MCF 10A (cell line): ENCODE data around the gene KRABD2. TPM values are rescaled to one million over a fixed set of nuclear protein-coding genes. Genes with fewer than 3 reads are reported as not detected.

Experiments
- BruUV-seq: library from RNA; stranded (reverse); fragments of 400-500 nt; replicated peaks from 2 replicates; lab custom pipeline; 2021; lab: Mats Ljungman, UMichigan
- CTCF ChIA-PET: fragments of 300-600 bp; sonication (Branson Sonifier 250); formaldehyde crosslinking; extraction: SDS; loops from one replicate; lab custom pipeline; 2021; ENCODE audit warnings: antibody characterized with exemption, inconsistent platforms; lab: Yijun Ruan, JAX
- POLR2A ChIA-PET: fragments of 300-600, 350-650 bp; sonication (Branson Sonifier 250); formaldehyde crosslinking; extraction: SDS; loops from one replicate; lab custom pipeline; 2020; ENCODE audit warnings: antibody characterized with exemption, inconsistent platforms; lab: Yijun Ruan, JAX
- DNase-seq: peaks from one replicate; pipeline ENCODE4 v3.0.0-alpha.2; 2018; ENCODE audit not compliant: unreplicated experiment
- H3K27ac Mint-ChIP-seq: one replicate; pipeline ENCODE4 v1.8.0; 2022; ENCODE audit warnings: mild to moderate bottlenecking, low read depth, mixed read lengths; ENCODE audit not compliant: unreplicated experiment
- H3K27me3 Mint-ChIP-seq: one replicate; pipeline ENCODE4 v1.8.0; 2022; ENCODE audit warnings: mixed read lengths; ENCODE audit not compliant: insufficient read depth, unreplicated experiment
- H3K36me3 Mint-ChIP-seq: one replicate; pipeline ENCODE4 v1.8.0; 2022; ENCODE audit warnings: mild to moderate bottlenecking, moderate library complexity, mixed read lengths; ENCODE audit not compliant: insufficient read depth, unreplicated experiment
- H3K4me1 Mint-ChIP-seq: one replicate; pipeline ENCODE4 v1.8.0; 2022; ENCODE audit warnings: mixed read lengths; ENCODE audit not compliant: insufficient read depth, unreplicated experiment
- H3K4me3 Mint-ChIP-seq: one replicate; pipeline ENCODE4 v1.8.0; 2022; ENCODE audit warnings: mild to moderate bottlenecking, moderate library complexity, mixed read lengths; ENCODE audit not compliant: unreplicated experiment
- H3K9me3 Mint-ChIP-seq: one replicate; pipeline ENCODE4 v1.8.0; 2022; ENCODE audit warnings: mixed read lengths; ENCODE audit not compliant: unreplicated experiment
- CTCF ChIP-seq: fragments of 200-600 bp; IDR thresholded peaks from one replicate; pipeline ENCODE4 v1.8.0; 2022; ENCODE audit warnings: antibody characterized with exemption, mild to moderate bottlenecking; ENCODE audit not compliant: unreplicated experiment
- intact Hi-C: fragments of 100-400 bp; cut with micrococcal nuclease; formaldehyde crosslinking; loops from 2 replicates; pipeline ENCODE4 v1.14.1; 2022
- total RNA-seq: library from RNA; stranded (reverse); gene quantifications from 2 replicates; pipeline ENCODE4 v1.2.3, GENCODE V29; 2022

The KRABD2 gene

DNA sequence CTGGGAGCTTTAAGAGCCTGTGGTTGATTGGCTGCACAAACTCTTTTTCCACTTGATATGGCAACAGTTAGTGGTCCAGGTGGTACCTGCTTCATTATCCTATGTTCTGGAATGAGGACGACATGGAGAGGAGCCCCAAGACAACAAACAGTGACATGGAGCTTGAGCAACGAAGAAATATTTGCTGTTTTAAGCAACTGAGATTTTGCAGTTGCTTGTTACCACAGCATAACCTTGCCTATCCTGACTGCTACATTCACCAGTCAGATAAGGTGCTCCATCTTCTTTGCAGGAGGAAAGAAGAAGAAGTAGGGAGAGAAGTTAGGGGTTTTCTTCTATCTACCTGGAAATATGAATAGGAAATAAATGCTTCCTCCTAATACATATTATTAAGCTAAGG is 44.4 kb downstream of the KRABD2 start:
- Mint-ChIP-seq H3K4me3 (no peak overlapping the region), H3K36me3 (no peaks in the 10 kb centered on the region), H3K27me3 (no peaks in the 10 kb centered on the region), H3K4me1 (no peaks in the 10 kb centered on the region), H3K9me3 (no peaks in the 10 kb centered on the region), H3K27ac (no peak overlapping the region)
- intact Hi-C loops = no loop called here
- no TSS peak for BruUV-seq
- no peak for TF ChIP-seq CTCF
- no peak for DNase-seq
- POLR2A ChIA-PET = no interaction called here
- CTCF ChIA-PET = interaction anchor here (0.7 to 0.9 kb wide), 3 partner anchors 22 to 253 kb away, joined by 3 to 5 read pairs (median 3); no protein-coding TSS in a partner anchor

DNA sequence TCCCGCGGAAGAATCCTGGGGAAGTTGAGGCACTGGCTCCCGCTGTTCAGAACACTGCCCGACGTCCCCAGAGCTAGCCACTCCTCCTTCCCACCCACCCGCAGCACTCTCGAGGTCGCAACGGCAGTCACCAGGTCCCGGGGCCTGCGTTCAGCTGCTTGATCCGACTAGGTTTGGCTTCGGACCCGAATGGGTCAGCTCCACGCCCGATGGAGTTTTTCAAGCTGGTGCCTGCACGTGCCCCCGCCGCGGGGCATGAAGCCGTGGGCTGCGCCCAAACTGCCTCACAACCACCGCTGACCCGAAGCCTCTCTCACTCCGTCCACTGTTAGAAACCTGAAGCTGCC is 49.2 kb downstream of the KRABD2 start:
- Mint-ChIP-seq H3K27ac (no peak overlapping the region), H3K36me3 (no peaks in the 10 kb centered on the region), H3K4me1 (no peaks in the 10 kb centered on the region), H3K9me3 (no peaks in the 10 kb centered on the region), H3K27me3 (peaks cover 30% of the 10 kb centered on the region), H3K4me3 (no peak overlapping the region)
- ChIA-PET POLR2A (interaction anchor here (0.9 kb wide), 1 partner anchor 34 kb away, joined by 3 read pairs; no protein-coding TSS in a partner anchor), CTCF (interaction anchor here (0.6 to 1.0 kb wide), 2 partner anchors 26 to 365 kb away, joined by 3 to 4 read pairs; no protein-coding TSS in a partner anchor)
- no TSS peak for BruUV-seq
- DNase-seq = no peak
- intact Hi-C loops = no loop called here
- TF ChIP-seq CTCF = no peak

Other genes starting within 250 kb of the KRABD2 start
- gene PER1, start 224.3 kb downstream of the KRABD2 start, total RNA-seq = 165 and 190 TPM in 2 replicates
- gene VAMP2, start 213.8 kb downstream of the KRABD2 start, total RNA-seq = 37.7 and 42.8 TPM in 2 replicates
- 7.6 and 8.4 TPM in 2 replicates for gene TMEM107, start 200.3 kb downstream of the KRABD2 start, total RNA-seq
- 3.9 and 4.4 TPM in 2 replicates for gene BORCS6, start 186.5 kb downstream of the KRABD2 start, total RNA-seq
- 11.7 and 33.6 TPM in 2 replicates for gene AURKB, start 166.1 kb downstream of the KRABD2 start, total RNA-seq
- gene CTC1, start 128.6 kb downstream of the KRABD2 start, total RNA-seq = 30.5 and 33.1 TPM in 2 replicates
- gene PFAS, start 127.4 kb downstream of the KRABD2 start, total RNA-seq = 54.4 and 66.2 TPM in 2 replicates
- 38.6 and 41.8 TPM in 2 replicates for gene RANGRF, start 88.0 kb downstream of the KRABD2 start, total RNA-seq
- 2.2 and 4.0 TPM in 2 replicates for gene SLC25A35, start 81.3 kb downstream of the KRABD2 start, total RNA-seq
- not detected in 2 replicates for gene ARHGEF15, start 66.5 kb downstream of the KRABD2 start, total RNA-seq
- not detected in 2 replicates for gene ODF4, start 36.9 kb downstream of the KRABD2 start, total RNA-seq
- gene RPL26, start 6.5 kb upstream of the KRABD2 start, total RNA-seq = 3,179 and 3,524 TPM in 2 replicates
- gene RNF222, start 21.1 kb upstream of the KRABD2 start, total RNA-seq = not detected in 2 replicates
- gene NDEL1, start 59.2 kb upstream of the KRABD2 start, total RNA-seq = 95.3 and 112 TPM in 2 replicates